ENCODE results near the gene REM2. TPM values are rescaled to one million over a fixed set of nuclear protein-coding genes. Genes with fewer than 3 reads are reported as not detected.

REM2 gene
- total RNA-seq, 1 experiment from 2014 or later, result 1.2 TPM

- H3K56ac ChIP-seq (ENCODE audit: insufficient read length, low read depth, low read length), result peak overlapping the region; percentile 9
- Mint-ChIP-seq H3K4me3 (no peak overlapping the region), H3K36me3 (ENCODE audit: insufficient read depth in 1 of 3, low read depth in 3 of 3) (peaks cover 31 to 39% (median 38%) of the 10 kb centered on the region in 3 experiments; a peak in 6 of 7 replicates), H3K9me3 (no peaks in the 10 kb centered on the region), H3K27me3 (ENCODE audit: low read depth) (no peaks in the 10 kb centered on the region), H3K27ac (no peak overlapping the region), H3K4me1 (peaks cover 6 to 11% of the 10 kb centered on the region in 2 experiments)
- H2BK20ac ChIP-seq (ENCODE audit: low read depth, low read length, poor library complexity, severe bottlenecking), result no peak overlapping the region
- no peak overlapping the region; the same call in 1 of the 2 replicates for H3K14ac ChIP-seq (ENCODE audit: insufficient read depth, low read length)
- H4K91ac ChIP-seq (ENCODE audit: insufficient read length, low read depth, low read length), result no peak overlapping the region
- H3K18ac ChIP-seq (ENCODE audit: insufficient read length, low read depth, low read length), result peak overlapping the region; percentile 91
- no peak overlapping the region for H2AFZ ChIP-seq (ENCODE audit: low read length)
- WGBS (ENCODE audit: extremely low coverage, insufficient read length, low lambda C conversion rate), result no CpG with 5 or more reads among the region's 12 CpGs
- no peaks in the 10 kb centered on the region for H4K20me1 ChIP-seq (ENCODE audit: control insufficient read depth, insufficient read depth, insufficient read length)
- peak overlapping the region; percentile 88 for H3K9ac ChIP-seq (ENCODE audit: extremely low read depth, insufficient read length, low read length)
- no peak overlapping the region for H3K27ac ChIP-seq (ENCODE audit: insufficient read length, low read depth, low read length)
- peaks cover 5% of the 10 kb centered on the region for H3K79me2 ChIP-seq (ENCODE audit: insufficient read depth, low read length)
- peak overlapping the region; percentile 99 for H3K4me2 ChIP-seq (ENCODE audit: insufficient read depth, insufficient read length, low read length)
- H2BK5ac ChIP-seq (ENCODE audit: insufficient read length, low read length), result no peak overlapping the region
- no peak for TF ChIP-seq CTCF (conservative IDR thresholded peaks at IDR 0.05)
- H3K79me1 ChIP-seq (ENCODE audit: insufficient read depth, low read depth, low read length, poor library complexity, severe bottlenecking), result no peaks in the 10 kb centered on the region
- peak overlapping the region; percentile 9 for H4K5ac ChIP-seq (ENCODE audit: insufficient read length, low read depth, low read length)
- H2AK5ac ChIP-seq (ENCODE audit: insufficient read length, low read length), result no peak overlapping the region
- H2BK120ac ChIP-seq (ENCODE audit: low read depth, low read length, poor library complexity, severe bottlenecking), result no peak overlapping the region
- no peak overlapping the region for H3K23ac ChIP-seq (ENCODE audit: insufficient read length, low read depth, low read length)
- H3K27me3 ChIP-seq (ENCODE audit: insufficient read depth, low read length), result no peaks in the 10 kb centered on the region
- peaks cover 12% of the 10 kb centered on the region for H3K23me2 ChIP-seq (ENCODE audit: insufficient read length, low read depth, low read length, poor library complexity, severe bottlenecking)
- DNase-seq, result no peak
- H3K9me3 ChIP-seq (ENCODE audit: control insufficient read depth, low read depth, low read length), result no peaks in the 10 kb centered on the region
- peaks cover 3% of the 10 kb centered on the region for H3K4me1 ChIP-seq (ENCODE audit: insufficient read depth, low read length)
- no peak overlapping the region for H2BK15ac ChIP-seq (ENCODE audit: low read depth, low read length)
- no peak overlapping the region for H4K8ac ChIP-seq (replicated peaks; ENCODE audit: insufficient read length, low read depth, low read length)
- H2BK12ac ChIP-seq (ENCODE audit: insufficient read length, low read depth, low read length), result no peak overlapping the region
- no peak overlapping the region for H3T11ph ChIP-seq (ENCODE audit: low read length)
- H3K4ac ChIP-seq (ENCODE audit: low read depth, low read length), result no peak overlapping the region
Observed at GRCh38 chr14:22928237-22929103, 45.4 kb downstream of the REM2 start.
